Measurements from ENCODE around the gene E2F6. TPM values are rescaled to one million over a fixed set of nuclear protein-coding genes. Genes with fewer than 3 reads are reported as not detected.

Gene E2F6
- total and polyA plus RNA-seq, 2 of the 13 experiments (the other 11 are each of a cell fraction or from before 2014, with no cell fraction given), result 27.3 to 36.0 TPM

DNA sequence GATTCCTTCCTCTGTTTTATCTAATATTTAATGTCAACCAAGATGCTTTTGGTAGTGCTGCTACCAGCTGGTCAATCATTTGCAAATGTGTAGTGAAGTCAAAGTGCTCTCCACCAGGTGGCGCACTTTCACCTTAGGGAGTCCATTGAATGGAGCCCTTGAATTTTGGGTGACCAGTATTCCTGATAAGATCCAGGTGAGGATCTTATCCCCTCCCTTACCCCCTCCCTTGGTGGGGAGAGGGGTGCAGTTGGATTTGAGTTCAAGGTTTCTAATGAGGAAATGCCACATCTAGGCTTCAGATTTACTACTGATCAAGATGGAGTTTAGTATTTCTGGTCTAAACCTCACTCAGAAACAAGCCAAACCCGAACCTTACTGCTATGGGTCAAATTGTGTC, 12.0 kb upstream of the E2F6 start (continued):
- TF ChIP-seq ZNF496 (CRISPR knock-in tag; IDR thresholded peaks at IDR 0.05; ENCODE audit: insufficient replicate concordance) (no peak), ADNP (CRISPR knock-in tag; IDR thresholded peaks at IDR 0.05) (no peak), ZSCAN20 (CRISPR knock-in tag; IDR thresholded peaks at IDR 0.05; ENCODE audit: borderline replicate concordance) (no peak), CCAR2 (optimal IDR thresholded peaks at IDR 0.05; ENCODE audit: low read depth, low read length) (no peak), ZNF335 (CRISPR knock-in tag; IDR thresholded peaks at IDR 0.05) (no peak), PPARG (CRISPR knock-in tag; conservative IDR thresholded peaks at IDR 0.05) (peak; percentile 65; the same call in 1 of the 2 replicates), TARDBP (CRISPR knock-in tag; IDR thresholded peaks at IDR 0.05) (peak; percentile 56; the same call in 1 of the 2 replicates), ERF (CRISPR knock-in tag; IDR thresholded peaks at IDR 0.05) (peak; percentile 62), MIXL1 (CRISPR knock-in tag; IDR thresholded peaks at IDR 0.05) (0 out of 2 replicates have a peak, but pooled peaks have one; percentile 22), SATB2 (CRISPR knock-in tag; IDR thresholded peaks at IDR 0.05) (no peak), ZNF563 (CRISPR knock-in tag; IDR thresholded peaks at IDR 0.05) (no peak), ZFAT (CRISPR knock-in tag; conservative IDR thresholded peaks at IDR 0.05) (no peak), FIP1L1 (IDR thresholded peaks at IDR 0.05; ENCODE audit: borderline replicate concordance, insufficient read depth, low read depth, low read length) (no peak), NR2F6 (IDR thresholded peaks at IDR 0.05) (no peak), NR2F6 (CRISPR knock-in tag; IDR thresholded peaks at IDR 0.05) (peak; percentile 30; the same call in 1 of the 2 replicates), NCOA5 (CRISPR knock-in tag; IDR thresholded peaks at IDR 0.05) (no peak), HIVEP1 (CRISPR knock-in tag; IDR thresholded peaks at IDR 0.05) (no peak), SMAD1 (CRISPR knock-in tag; IDR thresholded peaks at IDR 0.05; ENCODE audit: borderline replicate concordance, low read depth) (no peak), RNF2 (conservative IDR thresholded peaks at IDR 0.05; ENCODE audit: low read depth) (no peak)
- TF ChIP-seq, protein P1, sequence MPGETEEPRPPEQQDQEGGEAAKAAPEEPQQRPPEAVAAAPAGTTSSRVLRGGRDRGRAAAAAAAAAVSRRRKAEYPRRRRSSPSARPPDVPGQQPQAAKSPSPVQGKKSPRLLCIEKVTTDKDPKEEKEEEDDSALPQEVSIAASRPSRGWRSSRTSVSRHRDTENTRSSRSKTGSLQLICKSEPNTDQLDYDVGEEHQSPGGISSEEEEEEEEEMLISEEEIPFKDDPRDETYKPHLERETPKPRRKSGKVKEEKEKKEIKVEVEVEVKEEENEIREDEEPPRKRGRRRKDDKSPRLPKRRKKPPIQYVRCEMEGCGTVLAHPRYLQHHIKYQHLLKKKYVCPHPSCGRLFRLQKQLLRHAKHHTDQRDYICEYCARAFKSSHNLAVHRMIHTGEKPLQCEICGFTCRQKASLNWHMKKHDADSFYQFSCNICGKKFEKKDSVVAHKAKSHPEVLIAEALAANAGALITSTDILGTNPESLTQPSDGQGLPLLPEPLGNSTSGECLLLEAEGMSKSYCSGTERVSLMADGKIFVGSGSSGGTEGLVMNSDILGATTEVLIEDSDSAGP (CRISPR knock-in tag; IDR thresholded peaks at IDR 0.05; ENCODE audit: borderline replicate concordance), result no peak
- TF ChIP-seq, protein P2, sequence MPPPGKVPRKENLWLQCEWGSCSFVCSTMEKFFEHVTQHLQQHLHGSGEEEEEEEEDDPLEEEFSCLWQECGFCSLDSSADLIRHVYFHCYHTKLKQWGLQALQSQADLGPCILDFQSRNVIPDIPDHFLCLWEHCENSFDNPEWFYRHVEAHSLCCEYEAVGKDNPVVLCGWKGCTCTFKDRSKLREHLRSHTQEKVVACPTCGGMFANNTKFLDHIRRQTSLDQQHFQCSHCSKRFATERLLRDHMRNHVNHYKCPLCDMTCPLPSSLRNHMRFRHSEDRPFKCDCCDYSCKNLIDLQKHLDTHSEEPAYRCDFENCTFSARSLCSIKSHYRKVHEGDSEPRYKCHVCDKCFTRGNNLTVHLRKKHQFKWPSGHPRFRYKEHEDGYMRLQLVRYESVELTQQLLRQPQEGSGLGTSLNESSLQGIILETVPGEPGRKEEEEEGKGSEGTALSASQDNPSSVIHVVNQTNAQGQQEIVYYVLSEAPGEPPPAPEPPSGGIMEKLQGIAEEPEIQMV (CRISPR knock-in tag; IDR thresholded peaks at IDR 0.05; ENCODE audit: low read depth), result no peak
- TF ChIP-seq, protein P3, sequence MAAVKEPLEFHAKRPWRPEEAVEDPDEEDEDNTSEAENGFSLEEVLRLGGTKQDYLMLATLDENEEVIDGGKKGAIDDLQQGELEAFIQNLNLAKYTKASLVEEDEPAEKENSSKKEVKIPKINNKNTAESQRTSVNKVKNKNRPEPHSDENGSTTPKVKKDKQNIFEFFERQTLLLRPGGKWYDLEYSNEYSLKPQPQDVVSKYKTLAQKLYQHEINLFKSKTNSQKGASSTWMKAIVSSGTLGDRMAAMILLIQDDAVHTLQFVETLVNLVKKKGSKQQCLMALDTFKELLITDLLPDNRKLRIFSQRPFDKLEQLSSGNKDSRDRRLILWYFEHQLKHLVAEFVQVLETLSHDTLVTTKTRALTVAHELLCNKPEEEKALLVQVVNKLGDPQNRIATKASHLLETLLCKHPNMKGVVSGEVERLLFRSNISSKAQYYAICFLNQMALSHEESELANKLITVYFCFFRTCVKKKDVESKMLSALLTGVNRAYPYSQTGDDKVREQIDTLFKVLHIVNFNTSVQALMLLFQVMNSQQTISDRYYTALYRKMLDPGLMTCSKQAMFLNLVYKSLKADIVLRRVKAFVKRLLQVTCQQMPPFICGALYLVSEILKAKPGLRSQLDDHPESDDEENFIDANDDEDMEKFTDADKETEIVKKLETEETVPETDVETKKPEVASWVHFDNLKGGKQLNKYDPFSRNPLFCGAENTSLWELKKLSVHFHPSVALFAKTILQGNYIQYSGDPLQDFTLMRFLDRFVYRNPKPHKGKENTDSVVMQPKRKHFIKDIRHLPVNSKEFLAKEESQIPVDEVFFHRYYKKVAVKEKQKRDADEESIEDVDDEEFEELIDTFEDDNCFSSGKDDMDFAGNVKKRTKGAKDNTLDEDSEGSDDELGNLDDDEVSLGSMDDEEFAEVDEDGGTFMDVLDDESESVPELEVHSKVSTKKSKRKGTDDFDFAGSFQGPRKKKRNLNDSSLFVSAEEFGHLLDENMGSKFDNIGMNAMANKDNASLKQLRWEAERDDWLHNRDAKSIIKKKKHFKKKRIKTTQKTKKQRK (IDR thresholded peaks at IDR 0.05; ENCODE audit: low read length), result no peak
- TF ChIP-seq, protein P4, sequence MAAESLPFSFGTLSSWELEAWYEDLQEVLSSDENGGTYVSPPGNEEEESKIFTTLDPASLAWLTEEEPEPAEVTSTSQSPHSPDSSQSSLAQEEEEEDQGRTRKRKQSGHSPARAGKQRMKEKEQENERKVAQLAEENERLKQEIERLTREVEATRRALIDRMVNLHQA (CRISPR knock-in tag; IDR thresholded peaks at IDR 0.05), result no peak
- TF ChIP-seq, protein P5, sequence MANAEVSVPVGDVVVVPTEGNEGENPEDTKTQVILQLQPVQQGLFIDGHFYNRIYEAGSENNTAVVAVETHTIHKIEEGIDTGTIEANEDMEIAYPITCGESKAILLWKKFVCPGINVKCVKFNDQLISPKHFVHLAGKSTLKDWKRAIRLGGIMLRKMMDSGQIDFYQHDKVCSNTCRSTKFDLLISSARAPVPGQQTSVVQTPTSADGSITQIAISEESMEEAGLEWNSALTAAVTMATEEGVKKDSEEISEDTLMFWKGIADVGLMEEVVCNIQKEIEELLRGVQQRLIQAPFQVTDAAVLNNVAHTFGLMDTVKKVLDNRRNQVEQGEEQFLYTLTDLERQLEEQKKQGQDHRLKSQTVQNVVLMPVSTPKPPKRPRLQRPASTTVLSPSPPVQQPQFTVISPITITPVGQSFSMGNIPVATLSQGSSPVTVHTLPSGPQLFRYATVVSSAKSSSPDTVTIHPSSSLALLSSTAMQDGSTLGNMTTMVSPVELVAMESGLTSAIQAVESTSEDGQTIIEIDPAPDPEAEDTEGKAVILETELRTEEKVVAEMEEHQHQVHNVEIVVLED (CRISPR knock-in tag; IDR thresholded peaks at IDR 0.05; ENCODE audit: borderline replicate concordance), result no peak

All from HepG2 (cell line).